IMR-90 (cell line): ENCODE measurements around the gene SIPA1L3. TPM values are rescaled to one million over a fixed set of nuclear protein-coding genes. Genes with fewer than 3 reads are reported as not detected.
A peak's percentile ranks its signal among the peaks of the same experiment; 100 is the strongest.

Source experiments
- ATAC-seq: fragments of 200-7000 bp; cut with Tn5 transposase; 2 replicates; pipeline ENCODE4 v1.9.1; 2020; ENCODE audit warnings: low read depth, mild to moderate bottlenecking, moderate library complexity
- BruUV-seq: library from RNA; stranded (reverse); fragments of 400-500 nt; replicated peaks from 2 replicates; lab custom pipeline; 2021; lab: Mats Ljungman, UMichigan
- CTCF ChIA-PET: fragments of 300-600 bp; formaldehyde crosslinking; extraction: SDS; loops from one replicate; lab custom pipeline; 2021; ENCODE audit warnings: antibody characterized with exemption; lab: Yijun Ruan, JAX
- POLR2A ChIA-PET: fragments of 300-600 bp; sonication (Branson Sonifier 250); formaldehyde crosslinking; loops from one replicate; lab custom pipeline; 2022; ENCODE audit warnings: antibody characterized with exemption; ENCODE audit not compliant: unreplicated experiment; lab: Charles Lee
- DNase-seq: peaks from one replicate; pipeline ENCODE4 v3.0.0; 2013
- H2AFZ ChIP-seq: replicated peaks from 2 replicates; pipeline ENCODE3; 2013; ENCODE audit warnings: low read length, mild to moderate bottlenecking; ENCODE audit not compliant: poor library complexity
- H2AK5ac ChIP-seq: 2 replicates; pipeline ENCODE4 v1.6.1; 2013; ENCODE audit warnings: low read depth, low read length, inconsistent platforms
- H2AK9ac ChIP-seq: replicated peaks from 2 replicates; pipeline ENCODE3; 2013; ENCODE audit warnings: mild to moderate bottlenecking, low read depth, low read length, moderate library complexity; ENCODE audit not compliant: poor library complexity
- H2BK120ac ChIP-seq: 2 replicates; pipeline ENCODE4 v1.6.1; 2013; ENCODE audit warnings: low read depth, low read length, inconsistent platforms
- H2BK15ac ChIP-seq: 3 replicates; pipeline ENCODE4 v1.6.1; 2013; ENCODE audit warnings: low read depth, low read length, inconsistent platforms
- H2BK20ac ChIP-seq: 2 replicates; pipeline ENCODE4 v1.6.1; 2013; ENCODE audit warnings: low read depth, mild to moderate bottlenecking, inconsistent platforms, low read length, moderate library complexity
- H2BK5ac ChIP-seq: 2 replicates; pipeline ENCODE4 v1.6.1; 2013; ENCODE audit warnings: mild to moderate bottlenecking, low read depth, low read length, inconsistent platforms; ENCODE audit not compliant: poor library complexity, severe bottlenecking
- H3K14ac ChIP-seq: replicated peaks from 2 replicates; pipeline ENCODE4 v1.6.1; 2013; ENCODE audit warnings: low read depth, low read length, inconsistent platforms
- H3K18ac ChIP-seq: 2 replicates; pipeline ENCODE4 v1.6.1; 2013; ENCODE audit warnings: low read depth, low read length, control low read depth
- H3K23ac ChIP-seq: 2 replicates; pipeline ENCODE4 v1.6.1; 2013; ENCODE audit warnings: low read depth, low read length, inconsistent platforms
- H3K27ac ChIP-seq: 2 replicates; pipeline ENCODE4 v1.5.1; 2013; ENCODE audit warnings: mild to moderate bottlenecking, control low read depth, low read length; ENCODE audit not compliant: insufficient read depth
- H3K27me3 ChIP-seq: 2 replicates; pipeline ENCODE4 v1.6.1; 2013; ENCODE audit warnings: low read length; ENCODE audit not compliant: control insufficient read depth, insufficient read depth
- H3K36me3 ChIP-seq: 2 replicates; pipeline ENCODE4 v1.6.1; 2013; ENCODE audit warnings: low read length, mixed read lengths; ENCODE audit not compliant: control insufficient read depth, insufficient read depth
- H3K4ac ChIP-seq: 2 replicates; pipeline ENCODE4 v1.6.1; 2013; ENCODE audit warnings: low read depth, low read length, inconsistent platforms
- H3K4me1 ChIP-seq: 2 replicates; pipeline ENCODE4 v1.6.1; 2013; ENCODE audit warnings: low read length, mixed read lengths; ENCODE audit not compliant: control insufficient read depth, insufficient read depth
- H3K4me2 ChIP-seq: 2 replicates; pipeline ENCODE4 v1.6.1; 2013; ENCODE audit warnings: low read depth, mild to moderate bottlenecking, control low read depth, low read length, moderate library complexity
- H3K4me3 ChIP-seq: 2 replicates; pipeline ENCODE4 v1.5.1; 2013; ENCODE audit warnings: low read depth, mild to moderate bottlenecking, control low read depth, low read length, moderate library complexity; ENCODE audit not compliant: insufficient read depth
- H3K56ac ChIP-seq: 2 replicates; pipeline ENCODE4 v1.6.1; 2013; ENCODE audit warnings: low read length, inconsistent platforms; ENCODE audit not compliant: insufficient read depth; ENCODE audit errors: extremely low read depth
- H3K79me1 ChIP-seq, 2 experiments: 2 replicates each; pipeline ENCODE4 v1.6.1; 2013; ENCODE audit warnings: low read length in 2 of 2, inconsistent platforms in 1 of 2, low read depth in 1 of 2
- H3K9ac ChIP-seq: 2 replicates; pipeline ENCODE4 v1.6.1; 2013; ENCODE audit warnings: low read depth, low read length, control low read depth
- H3K9me1 ChIP-seq: 2 replicates; pipeline ENCODE4 v1.6.1; 2013; ENCODE audit warnings: low read length, inconsistent platforms; ENCODE audit not compliant: insufficient read depth
- H3K9me3 ChIP-seq: 2 replicates; pipeline ENCODE4 v1.6.1; 2013; ENCODE audit warnings: low read length; ENCODE audit not compliant: control insufficient read depth, insufficient read depth
- H4K20me1 ChIP-seq: 2 replicates; pipeline ENCODE4 v1.6.1; 2013; ENCODE audit warnings: low read length, inconsistent platforms; ENCODE audit not compliant: insufficient read depth
- H4K5ac ChIP-seq: 2 replicates; pipeline ENCODE4 v1.6.1; 2013; ENCODE audit warnings: mild to moderate bottlenecking, low read depth, low read length, control low read depth
- H4K8ac ChIP-seq, 2 experiments: 2 replicates each; pipeline ENCODE4 v1.6.1; 2013; ENCODE audit warnings: low read depth in 2 of 2, low read length in 2 of 2, control low read depth in 1 of 2, inconsistent platforms in 1 of 2
- H4K91ac ChIP-seq: 2 replicates; pipeline ENCODE4 v1.6.1; 2013; ENCODE audit warnings: low read depth, low read length, inconsistent platforms; ENCODE audit not compliant: insufficient read depth
- CEBPB ChIP-seq: IDR thresholded peaks from 2 replicates; pipeline ENCODE4 v1.6.1; 2012; ENCODE audit warnings: low read depth, low read length, improper control_type of control experiment
- CHD1 ChIP-seq: IDR thresholded peaks from 2 replicates; pipeline ENCODE4 v1.6.1; 2012; ENCODE audit warnings: low read depth, low read length, improper control_type of control experiment
- MAFK ChIP-seq: IDR thresholded peaks from 2 replicates; pipeline ENCODE4 v1.6.1; 2012; ENCODE audit warnings: low read depth, low read length, improper control_type of control experiment
- MAZ ChIP-seq: IDR thresholded peaks from 2 replicates; pipeline ENCODE4 v1.6.1; 2012; ENCODE audit warnings: low read depth, mild to moderate bottlenecking, low read length, improper control_type of control experiment, moderate library complexity, borderline replicate concordance
- MXI1 ChIP-seq: IDR thresholded peaks from 2 replicates; pipeline ENCODE4 v1.6.1; 2012; ENCODE audit warnings: low read depth, mild to moderate bottlenecking, low read length, moderate library complexity, borderline replicate concordance
- POLR2A ChIP-seq: IDR thresholded peaks from 2 replicates; pipeline ENCODE4 v1.6.1; 2012; ENCODE audit warnings: mild to moderate bottlenecking, low read depth, low read length
- RCOR1 ChIP-seq: IDR thresholded peaks from 2 replicates; pipeline ENCODE4 v1.6.1; 2012; ENCODE audit warnings: mild to moderate bottlenecking, low read length, improper control_type of control experiment; ENCODE audit not compliant: insufficient replicate concordance
- RFX5 ChIP-seq: IDR thresholded peaks from 2 replicates; pipeline ENCODE4 v1.8.0; 2012; ENCODE audit warnings: low read depth, mild to moderate bottlenecking, low read length, moderate library complexity
- SMC3 ChIP-seq: fragments of 150-350 bp; IDR thresholded peaks from 2 replicates; pipeline ENCODE4 v1.6.1; 2016; ENCODE audit warnings: low read depth, mild to moderate bottlenecking, antibody characterized with exemption, low read length, moderate library complexity
- USF2 ChIP-seq: fragments of 150-350 bp; IDR thresholded peaks from 2 replicates; pipeline ENCODE4 v1.6.1; 2017; ENCODE audit warnings: mild to moderate bottlenecking, antibody characterized with exemption, low read length, low read depth
- WGBS, 2 experiments: methylation state at CpG; one replicate each; pipeline versions ENCODE4 v1.1.5 to v1.1.7; 2013; ENCODE audit warnings: missing lambda C conversion rate in 2 of 2; ENCODE audit not compliant: insufficient read length in 1 of 2; ENCODE audit errors: extremely low coverage in 2 of 2; 5-methylcytosine and 5-hydroxymethylcytosine counted together
- dilution Hi-C: fragments of 300-500 bp; cut with HindIII; formaldehyde crosslinking; loops from one replicate; pipeline ENCODE4 v1.14.3; 2018; ENCODE audit warnings: low sequenced_read_pairs; ENCODE audit not compliant: unreplicated experiment
- in situ Hi-C: fragments of 300-500 bp; cut with MboI; formaldehyde crosslinking; loops from 3 replicates; pipeline ENCODE4 v1.14.3; 2019; ENCODE audit warnings: low sequenced_read_pairs, inconsistent platforms, mixed read lengths
- intact Hi-C: fragments of 100-400 bp; cut with micrococcal nuclease; formaldehyde crosslinking; loops from 2 replicates; pipeline ENCODE4 v1.10.0; 2022
- polyA plus RNA-seq, 3 experiments: library from polyadenylated mRNA; depleted of rRNA; stranded (reverse); fragments of >200 nt; gene quantifications; 2 replicates each; pipeline ENCODE4 v1.2.3, GENCODE V29; 2012; ENCODE audit warnings: low replicate concordance in 1 of 3
- total RNA-seq: library from RNA; depleted of rRNA; stranded (reverse); fragments of >200 nt; gene quantifications from 2 replicates; pipeline ENCODE4 v1.2.3, GENCODE V29; 2012

Gene SIPA1L3
- total and polyA plus RNA-seq, 2 of the 4 experiments (the other 2 are of a cell fraction) = 4.1 to 9.4 TPM

GRCh38 chr19:38005224-38005614, 98.2 kb downstream of the SIPA1L3 start (continued):
- no peak for TF ChIP-seq MAZ
- TF ChIP-seq SMC3 = no peak
- no peak for TF ChIP-seq POLR2A

- Histone ChIP-seq H2BK120ac (peak overlapping the region; percentile 46; the same call in 1 of the 2 replicates), H3K27me3 (no peaks in the 10 kb centered on the region), H3K18ac (no peak overlapping the region), H3K23ac (0 out of 2 replicates have a peak overlapping the region, but pooled peaks have one; percentile 5), H4K20me1 (no peaks in the 10 kb centered on the region), H3K4me3 (no peak overlapping the region), H3K4ac (peak overlapping the region; percentile 99), H3K79me1 (peaks cover 30 to 78% of the 10 kb centered on the region in 2 experiments), H4K91ac (no peak overlapping the region), H3K4me2 (no peak overlapping the region), H3K4me1 (peaks cover 15% of the 10 kb centered on the region), H3K14ac (0 out of 2 replicates have a peak overlapping the region, but pooled peaks have one; percentile 1), H3K27ac (no peak overlapping the region), H3K9ac (no peak overlapping the region), H3K56ac (no peak overlapping the region), H2AFZ (no peak overlapping the region), H4K8ac (peak overlapping the region; percentile 12 to 93; a peak in 2 of 4 replicates), H3K9me1 (peaks cover 22% of the 10 kb centered on the region), H3K9me3 (no peaks in the 10 kb centered on the region), H2BK20ac (no peak overlapping the region), H2AK5ac (peak overlapping the region; percentile 99), H2BK15ac (peak overlapping the region; percentile 56; the same call in 1 of the 3 replicates), H2AK9ac (peak overlapping the region; percentile 96), H2BK5ac (peak overlapping the region; percentile 92), H3K36me3 (no peaks in the 10 kb centered on the region), H4K5ac (no peak overlapping the region)
- dilution Hi-C loops = no loop called here
- ChIA-PET POLR2A (no interaction called here), CTCF (no interaction called here)
- intact Hi-C loops = no loop called here
- no TSS peak for BruUV-seq
- in situ Hi-C loops = no loop called here
- 95% methylated on average over 12 of the region's 20 CpGs; no CpG with 5 or more reads in 1 of the 2 experiments for WGBS, 2 experiments
- ATAC-seq (no peak), DNase-seq (no peak)
- no peak for TF ChIP-seq CEBPB
- TF ChIP-seq SMC3 = no peak
- no peak for TF ChIP-seq MXI1
- TF ChIP-seq CHD1 = no peak
- no peak for TF ChIP-seq MAFK
- TF ChIP-seq MAZ = no peak
- no peak for TF ChIP-seq USF2
- no peak for TF ChIP-seq RFX5
- TF ChIP-seq POLR2A = no peak
- TF ChIP-seq RCOR1 = no peak
Measured at GRCh38 chr19:38006361-38007045, 99.5 kb downstream of the SIPA1L3 start.
